ENCODE data around the gene TRIM37.
"Not testable (repeated sequence)": the region's sequence is repeated elsewhere in the genome, so short reads cannot be mapped to it uniquely, and the experiment has no call there.

TRIM37 gene, protein sequence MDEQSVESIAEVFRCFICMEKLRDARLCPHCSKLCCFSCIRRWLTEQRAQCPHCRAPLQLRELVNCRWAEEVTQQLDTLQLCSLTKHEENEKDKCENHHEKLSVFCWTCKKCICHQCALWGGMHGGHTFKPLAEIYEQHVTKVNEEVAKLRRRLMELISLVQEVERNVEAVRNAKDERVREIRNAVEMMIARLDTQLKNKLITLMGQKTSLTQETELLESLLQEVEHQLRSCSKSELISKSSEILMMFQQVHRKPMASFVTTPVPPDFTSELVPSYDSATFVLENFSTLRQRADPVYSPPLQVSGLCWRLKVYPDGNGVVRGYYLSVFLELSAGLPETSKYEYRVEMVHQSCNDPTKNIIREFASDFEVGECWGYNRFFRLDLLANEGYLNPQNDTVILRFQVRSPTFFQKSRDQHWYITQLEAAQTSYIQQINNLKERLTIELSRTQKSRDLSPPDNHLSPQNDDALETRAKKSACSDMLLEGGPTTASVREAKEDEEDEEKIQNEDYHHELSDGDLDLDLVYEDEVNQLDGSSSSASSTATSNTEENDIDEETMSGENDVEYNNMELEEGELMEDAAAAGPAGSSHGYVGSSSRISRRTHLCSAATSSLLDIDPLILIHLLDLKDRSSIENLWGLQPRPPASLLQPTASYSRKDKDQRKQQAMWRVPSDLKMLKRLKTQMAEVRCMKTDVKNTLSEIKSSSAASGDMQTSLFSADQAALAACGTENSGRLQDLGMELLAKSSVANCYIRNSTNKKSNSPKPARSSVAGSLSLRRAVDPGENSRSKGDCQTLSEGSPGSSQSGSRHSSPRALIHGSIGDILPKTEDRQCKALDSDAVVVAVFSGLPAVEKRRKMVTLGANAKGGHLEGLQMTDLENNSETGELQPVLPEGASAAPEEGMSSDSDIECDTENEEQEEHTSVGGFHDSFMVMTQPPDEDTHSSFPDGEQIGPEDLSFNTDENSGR

DNA sequence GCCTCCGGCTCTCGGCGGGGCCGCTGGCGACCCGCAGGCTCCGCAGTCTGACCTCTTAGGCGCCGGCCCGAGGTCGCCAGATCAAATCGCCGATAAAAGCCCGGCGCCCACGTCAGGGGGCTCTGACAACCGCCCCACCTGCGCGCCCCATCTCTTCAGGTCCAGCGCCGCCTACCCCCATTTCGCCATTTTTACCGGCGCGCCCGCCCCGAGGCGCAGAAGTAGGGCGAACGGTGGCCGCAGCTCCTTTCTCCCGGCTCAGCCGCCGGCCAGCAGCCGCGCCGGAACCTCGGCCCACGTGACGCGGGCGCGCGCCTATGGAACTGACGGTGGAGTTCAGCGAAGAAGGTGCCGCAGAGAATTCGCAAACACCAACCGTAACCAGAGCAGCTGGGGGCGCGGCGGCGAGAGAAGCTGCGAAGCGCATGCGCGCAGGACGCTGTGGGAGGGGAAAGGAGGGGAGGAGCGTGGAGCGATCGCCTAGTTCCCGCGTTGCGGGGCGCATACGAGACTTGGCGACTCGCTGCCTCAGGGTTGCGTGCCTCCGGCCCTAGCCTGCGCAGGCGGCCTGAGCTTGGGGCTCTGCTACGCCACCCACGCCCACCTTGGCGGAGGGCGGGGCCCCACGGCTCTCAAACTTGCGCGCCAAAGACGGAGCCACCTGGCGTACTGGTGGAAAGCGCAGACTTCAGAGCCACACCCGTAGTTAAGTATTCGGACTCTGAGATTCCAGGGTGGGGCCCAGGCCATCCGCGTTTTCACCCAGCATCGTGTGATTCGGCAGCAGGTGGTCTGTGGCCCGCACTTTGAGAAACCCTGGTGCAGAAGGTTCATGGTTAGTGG is at the start of gene TRIM37:
Gene TRIM37 (minus strand): TSS at position 418 of the 843 bp plus-strand sequence. CDS start 419 bp downstream, outside the sequence.
- peak; percentile 97 for DNase-seq

DNA sequence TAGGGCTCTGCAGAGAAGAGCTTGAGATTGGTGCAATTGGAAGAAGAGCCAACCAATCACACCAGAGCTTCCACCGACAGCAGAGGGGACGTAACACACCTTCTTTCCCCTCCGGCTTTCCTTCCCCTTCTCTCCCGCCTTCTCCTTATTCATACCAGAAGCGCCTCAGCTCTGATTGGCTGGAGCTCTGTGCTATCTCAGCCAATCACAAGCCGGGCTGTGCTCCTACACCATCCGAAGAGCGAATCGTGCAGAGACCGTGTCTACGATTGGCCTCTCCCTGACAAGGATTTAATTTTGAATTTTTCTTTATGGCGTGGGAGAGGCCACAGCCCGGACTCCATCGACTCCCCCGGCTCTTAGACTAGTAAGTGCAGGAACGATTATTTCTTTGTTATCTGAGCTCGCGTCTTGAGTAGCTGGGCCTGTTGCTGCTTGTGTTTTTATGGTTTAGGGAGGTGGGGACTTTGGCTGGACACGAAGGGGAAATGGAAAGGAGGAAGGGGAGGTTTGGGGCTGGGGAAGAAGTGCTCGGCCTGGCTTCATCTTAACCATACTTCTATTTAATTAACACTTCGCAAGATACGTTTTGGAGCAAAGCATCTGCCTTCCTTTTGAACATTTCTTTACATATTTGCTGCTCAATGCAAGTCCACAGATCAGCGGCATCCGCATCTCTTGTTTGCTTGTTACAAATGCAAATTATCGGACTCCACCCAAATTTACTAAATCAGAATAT is 48.9 kb upstream of the TRIM37 start, which contains the start of gene PRR11:
Gene PRR11 (plus strand): TSS at position 308 of the 739 bp plus-strand sequence. CDS start 14,007 bp downstream, outside the sequence.
- peak; percentile 100 for DNase-seq

DNA sequence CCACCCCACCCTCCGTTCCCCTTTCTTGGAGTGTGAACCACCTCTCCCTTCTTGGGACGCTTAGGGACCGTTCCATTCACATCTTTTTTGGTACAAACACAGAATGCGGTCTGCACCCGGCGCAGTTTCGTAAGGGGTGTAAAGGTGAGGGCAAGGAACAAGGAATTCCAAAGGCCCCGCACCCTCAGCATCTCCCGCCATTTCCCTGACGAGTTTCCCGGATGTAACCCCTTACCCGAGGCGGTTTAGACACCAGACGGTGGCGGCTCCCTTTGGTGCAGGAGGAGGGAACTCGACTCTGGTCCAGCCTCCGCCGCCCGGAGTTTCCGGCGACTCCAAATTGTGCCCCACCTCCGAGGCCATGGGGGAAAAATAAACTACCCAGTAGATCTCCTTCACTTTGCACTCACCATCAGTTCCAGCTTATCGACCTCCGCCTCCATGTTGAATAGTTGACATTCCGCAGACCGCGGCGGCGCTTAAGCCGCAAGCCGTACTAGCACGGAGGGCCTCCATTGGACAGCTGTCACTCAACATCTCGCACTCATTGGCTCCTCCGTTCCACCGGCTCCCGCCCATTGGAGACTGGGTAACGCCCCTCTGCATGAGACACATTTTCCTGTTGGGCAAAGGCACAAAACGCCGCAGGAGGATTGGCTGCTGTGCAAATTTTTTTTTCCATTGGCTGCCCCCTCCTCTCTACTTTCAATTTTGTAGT is 48.2 kb upstream of the TRIM37 start, which contains the start of gene SKA2:
Gene SKA2 (minus strand): TSS at position 466 of the 718 bp plus-strand sequence. CDS start 23 bp downstream, at position 443.
- no peak for DNase-seq

DNA sequence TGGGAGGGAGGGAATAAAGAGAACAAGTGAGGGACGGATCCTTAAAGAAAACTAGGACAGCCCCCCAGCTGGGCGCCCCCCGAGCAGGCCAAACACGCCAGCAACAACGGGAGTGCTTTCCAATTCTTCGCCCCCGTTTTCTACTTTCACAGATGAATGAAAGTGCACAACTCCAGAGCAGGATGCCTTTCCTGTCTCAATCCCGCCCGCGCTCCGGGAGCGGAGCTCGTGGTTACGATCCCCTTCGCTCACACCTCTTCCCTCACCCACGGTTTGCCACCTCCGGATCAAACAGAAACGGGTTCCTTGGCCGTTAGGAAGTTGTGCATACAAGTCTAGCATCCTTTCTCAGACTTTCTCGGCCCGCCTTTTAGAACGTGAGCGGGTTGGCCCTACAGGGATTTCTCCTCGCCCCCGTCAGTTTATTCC is 47.6 kb upstream of the TRIM37 start:
- peak; percentile 11 for DNase-seq

DNA sequence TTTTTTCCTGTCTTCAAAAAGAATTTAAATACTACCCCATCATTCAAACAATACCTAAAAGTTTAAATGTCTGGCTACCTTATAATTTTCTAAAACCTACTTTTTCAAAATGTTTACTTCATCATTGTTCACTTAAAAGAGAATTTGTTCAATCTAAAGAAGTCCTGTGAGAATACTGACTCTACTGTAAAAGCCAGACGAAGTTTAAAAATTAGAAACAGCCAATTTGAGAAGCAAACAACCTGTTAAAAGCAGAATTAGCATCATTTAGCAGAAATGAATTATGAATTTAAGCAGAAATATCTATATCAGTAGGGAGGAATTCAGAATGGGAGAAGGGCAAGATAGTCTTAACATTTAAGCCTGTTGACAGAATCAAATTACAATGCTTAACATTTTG is 46.2 kb upstream of the TRIM37 start:
- no peak for DNase-seq

DNA sequence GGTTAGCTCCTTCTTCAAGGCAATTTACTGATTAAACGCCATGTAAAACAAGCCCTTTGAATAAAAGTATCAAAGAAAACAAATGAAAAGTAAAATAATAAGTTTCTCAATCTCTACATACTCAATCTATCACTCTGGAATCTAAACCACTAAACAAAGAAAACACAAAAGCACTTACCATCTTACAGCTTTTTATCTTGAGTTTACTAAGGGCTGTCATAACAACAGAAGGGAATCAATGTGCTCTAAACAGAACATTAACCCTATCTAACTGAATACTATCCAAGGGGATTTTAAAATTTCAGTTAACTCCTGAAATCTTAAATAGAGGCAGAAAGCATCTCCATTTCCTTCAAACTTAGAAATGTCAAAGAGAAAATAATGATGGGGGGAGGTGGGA is 44.9 kb upstream of the TRIM37 start:
- no peak for DNase-seq

DNA sequence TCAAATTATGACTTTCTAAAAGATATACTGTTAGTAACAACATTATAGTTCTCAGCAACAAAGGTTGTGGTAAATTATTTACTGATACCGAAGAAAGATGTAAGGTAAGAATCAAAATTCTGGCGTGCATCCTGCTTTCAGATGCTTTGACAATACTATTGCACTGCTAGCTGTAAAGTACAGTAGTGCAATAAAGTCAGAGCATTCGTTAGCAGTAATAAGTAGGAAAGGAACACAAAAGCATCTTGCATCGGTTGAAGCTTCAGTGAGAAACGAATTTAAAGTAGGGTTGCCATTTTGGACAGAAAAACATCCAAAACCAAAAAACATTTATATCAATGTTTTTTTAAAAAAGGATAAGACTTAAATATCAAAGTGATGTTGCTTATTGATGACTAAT is 44.3 kb upstream of the TRIM37 start:
- no peak for DNase-seq

DNA sequence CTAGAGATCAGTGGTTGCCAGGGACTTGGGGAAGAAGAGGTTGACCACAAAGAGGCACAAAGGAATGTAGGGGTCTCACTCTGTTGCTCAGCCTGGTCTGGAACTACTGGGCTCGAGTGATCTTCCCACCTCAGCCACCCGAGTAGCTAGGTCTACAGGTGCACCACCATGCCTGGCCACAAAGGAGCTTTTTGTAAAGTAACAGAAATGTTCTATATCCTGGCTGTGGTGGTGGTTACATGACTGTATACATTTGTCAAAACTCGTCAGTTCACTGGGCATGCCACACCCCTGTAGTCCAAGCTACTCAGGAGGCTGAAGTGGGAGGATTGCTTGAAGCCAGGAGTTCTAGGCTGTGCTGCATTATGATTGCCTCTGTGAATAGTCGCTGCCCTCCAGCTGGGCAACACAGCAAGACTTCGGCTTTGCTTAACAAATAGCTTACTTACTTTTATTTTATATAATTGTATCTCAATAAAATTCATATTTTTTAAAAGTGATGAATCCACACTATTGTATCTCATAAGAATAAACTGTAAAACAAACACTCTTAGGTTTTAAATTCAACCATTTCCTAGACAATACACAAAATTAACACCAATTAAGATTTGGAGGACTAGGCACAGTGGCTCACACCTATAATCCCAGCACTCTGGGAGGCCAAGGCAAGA is 43.3 kb upstream of the TRIM37 start:
- DNase-seq, result no peak

DNA sequence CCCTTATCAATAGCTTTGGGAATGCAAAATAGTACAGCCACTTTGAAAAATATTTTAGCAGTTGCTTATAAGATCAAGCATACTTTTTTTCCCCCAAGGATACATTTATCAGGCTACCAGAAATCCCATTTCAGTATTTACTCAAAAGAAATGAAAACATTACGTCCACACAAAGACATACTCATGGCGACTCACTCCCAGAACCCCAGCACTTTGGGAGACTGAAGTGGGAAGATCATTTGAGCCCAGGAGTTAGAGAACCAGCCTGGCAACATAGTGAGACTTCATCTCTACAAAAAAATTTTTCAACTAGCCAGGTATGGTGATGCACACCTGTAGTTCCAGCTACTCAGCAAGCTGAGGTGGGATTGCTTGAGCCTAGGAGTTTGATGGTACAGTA is 42.4 kb upstream of the TRIM37 start:
- DNase-seq, result no peak

DNA sequence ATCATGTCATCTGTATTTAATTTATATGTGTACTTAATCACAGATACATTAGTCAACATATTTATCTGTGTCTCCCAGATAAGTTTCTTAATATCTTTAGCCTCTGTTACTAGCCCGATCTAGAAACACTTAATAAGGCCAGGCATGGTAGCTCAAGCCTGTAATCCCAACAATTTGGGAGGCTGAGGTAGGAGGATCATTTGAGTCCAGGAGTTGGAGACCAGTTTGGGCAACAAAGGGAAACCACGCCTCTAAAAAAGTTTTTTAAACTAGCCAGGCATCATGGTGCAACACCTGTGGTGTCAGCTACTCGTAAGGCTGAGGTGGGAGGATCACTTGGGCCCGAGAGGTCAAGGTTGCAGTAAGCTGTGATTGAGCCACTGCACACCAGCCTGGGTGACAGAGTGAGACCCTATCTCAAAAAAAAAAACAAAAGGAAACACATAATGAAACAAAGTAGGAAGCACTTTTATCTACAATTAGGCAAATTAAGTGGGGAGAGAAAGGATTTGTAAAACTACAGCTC is 39.0 kb upstream of the TRIM37 start:
- no peak for DNase-seq

DNA sequence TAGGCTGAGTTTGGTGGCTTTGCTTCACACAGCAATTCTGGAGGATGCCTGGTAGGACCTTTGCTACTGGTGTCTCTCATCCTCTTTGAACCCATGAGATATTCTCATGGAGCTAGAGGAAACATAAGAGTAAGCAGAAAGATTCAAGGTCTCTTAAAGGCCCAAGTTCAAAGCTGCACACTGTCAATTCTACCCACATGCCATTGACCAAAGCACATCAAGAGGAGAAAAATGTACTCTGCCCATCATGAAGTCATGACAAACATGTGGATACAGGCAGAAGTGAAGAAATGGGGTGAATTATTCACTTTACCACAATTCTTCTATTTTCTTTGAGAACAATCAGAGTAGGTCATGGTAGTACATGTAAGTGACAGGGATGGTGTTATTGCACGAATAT is 35.2 kb upstream of the TRIM37 start:
- no peak for DNase-seq

DNA sequence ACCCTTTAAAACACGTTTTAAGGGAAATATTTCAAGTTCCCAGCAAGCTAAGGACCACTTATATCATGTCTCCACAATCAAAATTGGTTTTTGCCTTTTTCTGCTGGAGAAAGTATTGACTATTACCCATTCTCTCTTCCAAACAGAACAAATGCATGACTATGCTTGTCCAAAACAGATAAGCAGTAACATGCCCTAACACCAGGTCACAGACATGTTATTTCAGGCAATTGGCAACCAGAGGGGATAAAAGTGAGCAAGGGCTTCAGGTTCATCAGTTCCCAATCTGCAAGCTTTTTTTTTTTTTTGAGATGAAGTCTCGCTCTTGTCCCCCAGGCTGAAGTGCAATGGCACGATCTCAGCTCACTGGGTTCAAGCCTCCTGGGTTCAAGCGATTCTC is 33.3 kb upstream of the TRIM37 start:
- no peak for DNase-seq

DNA sequence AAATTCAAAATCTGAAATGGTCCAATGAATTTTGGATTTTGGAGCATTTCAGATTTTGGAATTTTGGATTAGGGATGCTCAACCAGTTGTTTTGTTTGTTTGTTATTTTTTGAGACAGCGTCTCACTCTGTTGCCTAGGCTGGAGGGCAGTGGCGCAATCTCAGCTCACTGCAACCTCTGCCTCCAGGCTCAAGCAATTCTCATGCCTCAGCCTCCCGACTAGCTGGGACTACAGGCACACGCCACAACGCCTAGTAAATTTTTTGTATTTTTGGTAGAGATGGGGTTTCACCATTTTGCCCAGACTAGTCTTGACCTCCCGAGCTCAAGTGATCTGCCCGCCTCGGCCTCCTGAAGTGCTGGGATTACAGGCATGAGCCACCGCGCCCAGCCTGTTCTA is 31.7 kb upstream of the TRIM37 start:
- DNase-seq, result not testable (repeated sequence)

DNA sequence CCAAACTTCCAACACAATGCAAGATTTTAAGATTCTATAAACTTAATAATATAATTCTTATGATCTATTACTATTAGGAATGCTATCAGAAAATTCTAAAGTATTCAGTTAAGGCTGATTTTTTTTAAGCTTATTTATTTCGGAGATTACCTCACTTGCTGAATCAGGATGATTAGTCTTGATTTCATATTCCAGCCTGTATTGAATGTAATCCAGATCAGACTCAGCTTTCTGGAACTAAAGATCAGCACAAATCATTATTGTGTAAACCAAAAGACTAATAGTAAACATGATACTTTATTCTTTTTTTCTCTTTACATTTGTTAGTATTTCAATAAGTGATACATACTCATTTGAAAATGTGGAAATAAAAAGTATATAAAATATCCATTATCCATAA is 24.5 kb upstream of the TRIM37 start:
- DNase-seq, result no peak

DNA sequence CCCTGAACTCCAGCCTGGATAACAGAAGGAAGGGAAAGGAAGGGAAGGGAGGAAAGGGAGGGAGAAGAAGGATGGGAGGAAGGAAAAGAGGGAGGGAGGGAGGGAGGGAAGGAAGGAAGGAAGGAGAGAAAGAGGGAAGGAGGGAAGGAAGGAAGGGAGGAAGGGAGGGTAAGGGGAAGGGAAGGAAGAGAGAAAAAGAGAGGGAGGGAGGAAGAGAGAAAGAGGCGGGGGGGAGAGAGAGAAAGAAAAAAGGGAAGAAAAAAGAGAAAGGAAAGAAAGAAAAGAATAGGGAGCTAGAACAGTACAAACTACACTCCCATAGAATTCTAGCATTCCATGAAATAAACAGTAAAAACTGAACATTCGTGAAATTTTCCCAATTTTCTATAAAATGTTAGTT is 23.1 kb upstream of the TRIM37 start:
- DNase-seq, result no peak

DNA sequence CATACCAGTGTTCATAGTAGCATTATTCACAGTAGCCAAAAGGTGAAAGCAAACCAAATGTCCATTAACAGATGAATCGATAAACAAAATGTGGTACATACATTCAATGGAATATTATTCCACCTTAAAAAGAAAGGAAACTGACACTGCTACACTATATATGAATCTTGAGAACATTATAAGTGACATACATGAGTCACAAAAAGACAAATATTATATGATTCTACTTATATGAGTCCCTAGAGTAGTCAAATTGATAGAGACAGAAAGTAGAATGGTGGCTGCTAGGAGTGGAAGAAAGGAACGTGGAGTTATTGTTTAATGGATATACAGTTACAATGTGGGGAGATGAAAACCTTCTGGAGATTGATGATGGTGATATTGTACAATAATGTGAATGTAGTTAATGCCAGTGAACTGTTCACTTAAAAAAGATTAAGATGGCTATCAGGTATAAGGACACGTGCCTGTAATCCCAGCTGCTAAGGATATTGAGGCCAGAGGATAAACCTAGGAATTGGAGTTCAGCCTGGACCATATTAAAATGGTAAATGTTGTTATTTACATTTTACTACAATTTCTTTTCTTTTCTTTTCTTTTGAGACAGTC is 20.2 kb upstream of the TRIM37 start:
- DNase-seq, result no peak

DNA sequence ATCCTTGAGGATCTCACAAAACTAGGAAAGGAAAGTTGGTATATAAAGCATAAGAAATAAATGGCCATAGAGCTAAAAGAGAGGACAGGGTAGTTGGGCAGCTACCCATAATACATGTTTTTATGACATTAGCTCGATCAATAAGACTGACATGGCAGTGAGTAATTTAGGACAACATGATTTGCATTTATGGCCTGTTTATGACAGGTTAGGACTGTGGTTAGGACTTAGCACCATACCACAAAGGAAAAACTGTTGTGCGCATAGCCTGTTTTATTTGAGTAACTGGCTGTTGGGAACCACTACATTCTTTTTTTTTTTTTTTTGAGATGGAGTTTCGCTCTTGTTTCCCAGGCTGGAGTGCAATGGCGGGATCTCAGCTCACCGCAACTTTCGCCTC is 18.0 kb upstream of the TRIM37 start:
- no peak for DNase-seq

DNA sequence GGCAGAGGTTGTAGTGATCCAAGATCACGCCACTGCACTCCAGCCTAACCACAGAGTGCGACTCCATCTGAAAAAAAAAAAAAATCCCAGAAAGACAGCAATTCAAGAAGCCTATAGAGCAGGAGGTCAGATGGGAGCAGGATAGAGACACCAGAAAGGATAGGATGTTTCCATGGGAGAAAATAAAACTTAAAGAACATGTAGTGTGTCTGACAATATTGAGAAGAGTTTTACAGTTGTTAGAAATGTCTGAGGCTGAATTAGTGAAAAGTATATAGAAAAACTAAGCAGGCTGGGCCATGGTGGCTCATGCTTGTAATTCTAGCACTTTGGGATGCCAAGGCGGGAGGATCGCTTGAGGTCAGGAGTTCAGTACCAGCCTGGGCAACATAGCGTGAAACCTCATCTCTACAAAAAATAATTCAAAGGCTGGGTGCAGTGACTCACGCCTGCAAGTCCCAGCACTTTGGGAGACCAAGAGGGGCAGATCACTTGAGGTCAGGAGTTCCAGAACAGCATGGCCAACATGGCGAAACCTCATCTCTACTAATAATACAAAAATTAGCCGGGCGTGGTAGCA is 15.3 kb upstream of the TRIM37 start:
- DNase-seq, result no peak

DNA sequence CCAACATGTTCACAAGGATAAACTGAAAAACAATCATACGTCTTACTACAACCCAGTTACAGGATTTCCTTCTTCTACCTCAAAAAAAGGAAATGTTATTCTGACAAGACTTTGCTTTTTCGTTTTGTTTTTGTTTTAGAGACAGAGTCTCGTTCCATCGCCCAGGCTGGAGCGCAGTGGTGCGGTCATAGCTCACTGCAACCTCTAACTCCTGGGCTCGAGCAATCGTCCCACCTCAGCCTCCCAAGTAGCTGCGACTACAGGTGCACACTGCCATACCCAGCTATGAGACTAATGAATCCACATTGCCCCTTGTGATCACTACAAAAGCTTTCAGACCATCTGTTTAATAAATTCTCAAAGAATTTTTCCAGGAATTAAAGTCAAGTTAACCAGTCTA is 8.8 kb upstream of the TRIM37 start:
- no peak for DNase-seq

All from NCI-H524 treated with DMSO at 0.1 percent for 48 hours (cell line).